ENCODE measurements around the gene WBP2. TPM values are rescaled to one million over a fixed set of nuclear protein-coding genes. Genes with fewer than 3 reads are reported as not detected.
A peak's percentile ranks its signal among the peaks of the same experiment; 100 is the strongest.

WBP2 gene
- total and polyA plus RNA-seq, 9 of the 15 experiments (the other 6 are each of a cell fraction or from before 2014, with no cell fraction given): 2.2 to 74.3 (median 20.0) TPM

DNA sequence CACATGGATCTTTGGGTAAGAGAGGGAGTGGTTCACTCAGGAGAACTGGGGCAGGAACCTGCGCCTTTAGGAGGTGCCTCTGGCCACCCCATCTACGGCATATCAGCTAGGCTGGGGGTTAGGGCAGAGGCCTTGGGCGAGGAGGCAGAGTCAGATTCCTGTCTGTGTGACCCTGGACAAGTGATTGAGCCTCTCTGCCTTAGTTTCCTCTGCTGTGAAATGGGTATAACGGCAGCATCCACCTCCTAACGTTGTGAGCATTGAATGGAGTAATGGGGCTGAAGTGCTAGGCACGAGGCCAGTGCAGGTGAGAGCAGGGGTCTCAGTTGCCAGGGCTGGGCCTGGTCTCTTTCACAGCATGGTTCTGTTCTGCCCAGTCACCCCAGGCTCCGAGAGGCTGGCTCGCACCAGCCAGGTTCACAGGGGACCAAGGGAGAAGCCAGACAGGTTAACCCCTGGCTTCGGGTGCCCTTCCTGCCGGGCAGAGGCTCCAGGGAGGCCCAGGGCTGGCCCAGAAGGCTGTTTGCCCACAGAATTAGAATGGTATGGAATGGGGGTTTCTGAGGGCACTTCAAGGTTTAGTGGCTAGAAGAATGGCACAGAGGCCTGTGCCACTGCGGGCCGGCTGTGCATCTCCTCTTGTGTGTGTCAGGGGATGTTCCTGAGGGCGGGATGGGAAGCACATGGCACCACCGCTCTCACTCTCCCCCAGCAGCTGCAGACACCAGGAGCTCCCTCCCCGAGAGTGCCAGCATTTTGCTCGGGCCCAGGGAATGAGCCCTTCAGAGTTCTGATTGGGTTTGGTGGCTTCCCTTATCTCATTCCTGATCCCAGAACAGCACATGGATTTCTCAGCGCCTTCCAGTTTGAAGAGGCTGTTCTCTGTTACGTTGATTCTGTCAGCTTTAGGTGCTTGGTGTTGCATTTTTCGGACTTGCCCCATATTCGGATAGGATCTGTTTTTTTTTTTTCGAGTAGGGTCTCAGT is 34.7 kb downstream of the WBP2 start:
- Histone ChIP-seq H4K20me1 (replicated peaks; ENCODE audit: control insufficient read depth, insufficient read depth, low read length) (no peaks in the 10 kb centered on the region), H2AFZ (ENCODE audit: low read depth, low read length) (no peak overlapping the region), H3K4me2 (ENCODE audit: insufficient read depth, low read length) (no peak overlapping the region), H3K9me1 (ENCODE audit: control insufficient read depth, insufficient read depth, low read length) (peaks cover 3% of the 10 kb centered on the region), H3K36me3 (ENCODE audit: control insufficient read depth, insufficient read depth, low read length) (peaks cover 69% of the 10 kb centered on the region; the same call in 2 of the 3 replicates), H3K9me3 (replicated peaks; ENCODE audit: control insufficient read depth, insufficient read depth, low read depth, low read length) (no peaks in the 10 kb centered on the region), H3K4me1 (replicated peaks in 1 of 2; ENCODE audit: control insufficient read depth in 2 of 2, insufficient read depth in 2 of 2, low read length in 2 of 2) (peaks cover 0 to 30% of the 10 kb centered on the region in 2 experiments; a peak in 1 of 5 replicates), H3K79me2 (ENCODE audit: control insufficient read depth, insufficient read depth, low read length) (no peaks in the 10 kb centered on the region), H3K4me3 (no peak overlapping the region), H3K27me3 (ENCODE audit: control insufficient read depth in 2 of 2, insufficient read depth in 2 of 2, low read length in 2 of 2) (no peaks in the 10 kb centered on the region), H3K27ac (ENCODE audit: extremely low read depth, low read depth, low read length) (no peak overlapping the region), H3K9ac (ENCODE audit: insufficient read depth in 1 of 2, low read depth in 2 of 2, low read length in 2 of 2) (peak overlapping the region in 1 of 2 experiments; percentile 59; a peak in 1 of 4 replicates)
- ChIA-PET CTCF (ENCODE audit: low intra/inter-chr PET ratio) (no interaction called here), POLR2A (interaction anchor here (0.6 to 8.0 kb wide), 9 partner anchors 7 to 180 kb away, joined by 3 to 121 read pairs (median 4); a partner anchor contains a TSS)
- in situ Hi-C loops (cut with MboI): no loop called here
- intact Hi-C loops (cut with micrococcal nuclease): no loop called here
- no peak for DNase-seq (ENCODE audit: extremely low read depth in 1 of 4, low spot score in 3 of 4)
- TF ChIP-seq ADNP (tag; IDR thresholded peaks at IDR 0.05) (peak; percentile 82), SOX6 (IDR thresholded peaks at IDR 0.05) (no peak), POLR2G (IDR thresholded peaks at IDR 0.05; ENCODE audit: low read depth, low read length) (peak; percentile 42), CCAR2 (IDR thresholded peaks at IDR 0.05; ENCODE audit: low read depth, low read length) (no peak), RFX1 (IDR thresholded peaks at IDR 0.05) (no peak), TARDBP (IDR thresholded peaks at IDR 0.05) (no peak), PTBP1 (IDR thresholded peaks at IDR 0.05; ENCODE audit: low read depth, low read length) (0 out of 2 replicates have a peak, but pooled peaks have one; percentile 62), KDM1A (IDR thresholded peaks at IDR 0.05) (peak in 1 of 2 experiments; percentile 75; a peak in 2 of 4 replicates), GTF2E2 (tag; IDR thresholded peaks at IDR 0.05) (no peak), SMARCA5 (IDR thresholded peaks at IDR 0.05) (0 out of 2 replicates have a peak, but pooled peaks have one; percentile 48), CBX1 (IDR thresholded peaks at IDR 0.05; ENCODE audit: low read depth) (peak; percentile 50; the same call in 1 of the 2 replicates), RCOR1 (IDR thresholded peaks at IDR 0.05; ENCODE audit: borderline replicate concordance in 1 of 2, low read depth in 2 of 2, low read length in 2 of 2) (peak in 1 of 2 experiments; percentile 77; a peak in 2 of 4 replicates), HOXB6 (CRISPR knock-in tag; IDR thresholded peaks at IDR 0.05; ENCODE audit: borderline replicate concordance) (no peak), RBM22 (IDR thresholded peaks at IDR 0.05; ENCODE audit: low read depth, low read length, poor library complexity, severe bottlenecking) (peak; percentile 51), TFAM (CRISPR knock-in tag; conservative IDR thresholded peaks at IDR 0.05) (no peak), BCOR (IDR thresholded peaks at IDR 0.05) (peak; percentile 92)
- TF ChIP-seq, protein P1, sequence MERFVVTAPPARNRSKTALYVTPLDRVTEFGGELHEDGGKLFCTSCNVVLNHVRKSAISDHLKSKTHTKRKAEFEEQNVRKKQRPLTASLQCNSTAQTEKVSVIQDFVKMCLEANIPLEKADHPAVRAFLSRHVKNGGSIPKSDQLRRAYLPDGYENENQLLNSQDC (CRISPR knock-in tag; IDR thresholded peaks at IDR 0.05): no peak
- BruUV-seq (replicated peaks): no TSS peak
- no peak for ATAC-seq
- WGBS (ENCODE audit: insufficient coverage, low coverage, missing lambda C conversion rate): 79% methylated on average over 21 of the region's 21 CpGs
- no peak for FAIRE-seq

All from K562 (cell line).